IPS-18a (cell line): ENCODE results near the gene IL22.

Experiments
- H3K27ac ChIP-seq: one replicate; pipeline ENCODE4 v1.5.1; 2013; ENCODE audit warnings: low read length
- H3K27me3 ChIP-seq: one replicate; pipeline ENCODE4 v1.6.1; 2013; ENCODE audit warnings: mild to moderate bottlenecking, low read length; ENCODE audit not compliant: control insufficient read depth, insufficient read depth
- H3K36me3 ChIP-seq: one replicate; pipeline ENCODE4 v1.6.1; 2013; ENCODE audit warnings: low read depth, low read length; ENCODE audit not compliant: control insufficient read depth
- H3K4me1 ChIP-seq: one replicate; pipeline ENCODE4 v1.6.1; 2013; ENCODE audit warnings: low read depth, low read length; ENCODE audit not compliant: control insufficient read depth
- H3K4me3 ChIP-seq: one replicate; pipeline ENCODE4 v1.5.1; 2013; ENCODE audit warnings: low read length
- H3K9ac ChIP-seq: one replicate; pipeline ENCODE4 v1.6.1; 2013; ENCODE audit warnings: mild to moderate bottlenecking, low read length, moderate library complexity
- H3K9me3 ChIP-seq: one replicate; pipeline ENCODE4 v1.6.1; 2013; ENCODE audit warnings: low read depth, low read length; ENCODE audit not compliant: control insufficient read depth

The IL22 gene

GRCh38 chr12:68263366-68263765, 10.0 kb upstream of the IL22 start:
- no peak overlapping the region for H3K27ac ChIP-seq
- H3K4me3 ChIP-seq = no peak overlapping the region
- no peak overlapping the region for H3K9ac ChIP-seq
- no peaks in the 10 kb centered on the region for H3K4me1 ChIP-seq
- no peaks in the 10 kb centered on the region for H3K9me3 ChIP-seq
- no peaks in the 10 kb centered on the region for H3K36me3 ChIP-seq
- H3K27me3 ChIP-seq = no peaks in the 10 kb centered on the region

GRCh38 chr12:68261896-68262295, 8.5 kb upstream of the IL22 start:
- Histone ChIP-seq H3K27me3 (no peaks in the 10 kb centered on the region), H3K36me3 (no peaks in the 10 kb centered on the region), H3K9ac (no peak overlapping the region), H3K4me1 (no peaks in the 10 kb centered on the region), H3K27ac (no peak overlapping the region), H3K9me3 (no peaks in the 10 kb centered on the region), H3K4me3 (no peak overlapping the region)

GRCh38 chr12:68260153-68260552, 6.7 kb upstream of the IL22 start:
- Histone ChIP-seq H3K4me1 (no peaks in the 10 kb centered on the region), H3K4me3 (no peak overlapping the region), H3K27me3 (no peaks in the 10 kb centered on the region), H3K9me3 (no peaks in the 10 kb centered on the region), H3K9ac (no peak overlapping the region), H3K27ac (no peak overlapping the region), H3K36me3 (no peaks in the 10 kb centered on the region)

- Histone ChIP-seq H3K4me3 (no peak overlapping the region), H3K9me3 (no peaks in the 10 kb centered on the region), H3K9ac (no peak overlapping the region), H3K36me3 (no peaks in the 10 kb centered on the region), H3K4me1 (no peaks in the 10 kb centered on the region), H3K27ac (no peak overlapping the region), H3K27me3 (no peaks in the 10 kb centered on the region)
These were observed 6.0 kb upstream of the IL22 start for GRCh38 chr12:68259318-68259940.

GRCh38 chr12:68252077-68252476, 1.3 kb downstream of the IL22 start:
- H3K4me1 ChIP-seq = no peaks in the 10 kb centered on the region
- H3K27ac ChIP-seq = no peak overlapping the region
- H3K4me3 ChIP-seq = no peak overlapping the region
- H3K9ac ChIP-seq = no peak overlapping the region
- no peaks in the 10 kb centered on the region for H3K27me3 ChIP-seq
- no peaks in the 10 kb centered on the region for H3K36me3 ChIP-seq
- H3K9me3 ChIP-seq = no peaks in the 10 kb centered on the region

- Histone ChIP-seq H3K4me3 (no peak overlapping the region), H3K36me3 (no peaks in the 10 kb centered on the region)
These were observed 3.0 kb downstream of the IL22 start for GRCh38 chr12:68250454-68250853.

GRCh38 chr12:68247785-68248184, 5.6 kb downstream of the IL22 start:
- Histone ChIP-seq H3K4me1 (no peaks in the 10 kb centered on the region), H3K9me3 (no peaks in the 10 kb centered on the region), H3K9ac (no peak overlapping the region), H3K27me3 (no peaks in the 10 kb centered on the region), H3K36me3 (no peaks in the 10 kb centered on the region), H3K4me3 (no peak overlapping the region), H3K27ac (no peak overlapping the region)

More at GRCh38 chr12:68250454-68250853, 3.0 kb downstream of the IL22 start:
- Histone ChIP-seq H3K9me3 (no peaks in the 10 kb centered on the region), H3K27ac (no peak overlapping the region), H3K9ac (no peak overlapping the region), H3K27me3 (no peaks in the 10 kb centered on the region), H3K4me1 (no peaks in the 10 kb centered on the region)

GRCh38 chr12:68246350-68246749, 7.1 kb downstream of the IL22 start:
- Histone ChIP-seq H3K4me3 (no peak overlapping the region), H3K36me3 (no peaks in the 10 kb centered on the region), H3K27me3 (no peaks in the 10 kb centered on the region), H3K9ac (no peak overlapping the region), H3K27ac (no peak overlapping the region), H3K9me3 (no peaks in the 10 kb centered on the region), H3K4me1 (no peaks in the 10 kb centered on the region)

- no peak overlapping the region for H3K4me3 ChIP-seq
- H3K4me1 ChIP-seq = no peaks in the 10 kb centered on the region
- no peaks in the 10 kb centered on the region for H3K27me3 ChIP-seq
- no peak overlapping the region for H3K9ac ChIP-seq
- H3K36me3 ChIP-seq = no peaks in the 10 kb centered on the region
- H3K9me3 ChIP-seq = no peaks in the 10 kb centered on the region
- no peak overlapping the region for H3K27ac ChIP-seq
These were observed 8.0 kb downstream of the IL22 start for GRCh38 chr12:68245180-68246021.

- no peak overlapping the region for H3K27ac ChIP-seq
- no peaks in the 10 kb centered on the region for H3K27me3 ChIP-seq
- no peak overlapping the region for H3K4me3 ChIP-seq
- H3K9me3 ChIP-seq = no peaks in the 10 kb centered on the region
- H3K36me3 ChIP-seq = no peaks in the 10 kb centered on the region
- no peak overlapping the region for H3K9ac ChIP-seq
- H3K4me1 ChIP-seq = no peaks in the 10 kb centered on the region
These were observed 10.6 kb downstream of the IL22 start for GRCh38 chr12:68242777-68243176.

GRCh38 chr12:68240975-68241374, 12.4 kb downstream of the IL22 start:
- no peak overlapping the region for H3K9ac ChIP-seq
- no peak overlapping the region for H3K27ac ChIP-seq
- H3K27me3 ChIP-seq = no peaks in the 10 kb centered on the region
- no peak overlapping the region for H3K4me3 ChIP-seq
- H3K36me3 ChIP-seq = no peaks in the 10 kb centered on the region
- no peaks in the 10 kb centered on the region for H3K4me1 ChIP-seq
- no peaks in the 10 kb centered on the region for H3K9me3 ChIP-seq

GRCh38 chr12:68240079-68240478, 13.3 kb downstream of the IL22 start:
- Histone ChIP-seq H3K36me3 (no peaks in the 10 kb centered on the region), H3K4me3 (no peak overlapping the region), H3K27ac (no peak overlapping the region), H3K27me3 (no peaks in the 10 kb centered on the region), H3K9me3 (no peaks in the 10 kb centered on the region), H3K4me1 (no peaks in the 10 kb centered on the region), H3K9ac (no peak overlapping the region)
